GM23338 (cell line): ENCODE results near the gene ADIG. TPM values are rescaled to one million over a fixed set of nuclear protein-coding genes. Genes with fewer than 3 reads are reported as not detected.

Experiments
- ATAC-seq: fragments of 200-7000 bp; cut with Tn5 transposase; 3 replicates; pipeline ENCODE4 v1.9.1; 2020
- DNase-seq: peaks from one replicate; pipeline ENCODE4 v3.0.0-alpha.2; 2015; ENCODE audit warnings: low spot score
- H2AFZ ChIP-seq: fragments of 200-600 bp; sonication (generic); 2 replicates; pipeline ENCODE4 v1.8.0; 2016; ENCODE audit warnings: antibody characterized with exemption, mild to moderate bottlenecking, moderate library complexity
- H3F3A ChIP-seq: fragments of 200-600 bp; sonication (generic); replicated peaks from 2 replicates; pipeline ENCODE4 v1.8.0; 2017; ENCODE audit warnings: antibody characterized with exemption, mixed run types, low read depth
- H3K27ac ChIP-seq: fragments of 200-600 bp; sonication (generic); 2 replicates; pipeline ENCODE4 v1.6.1; 2016; ENCODE audit warnings: low read depth
- H3K27me3 ChIP-seq: fragments of 200-600 bp; sonication (generic); 2 replicates; pipeline ENCODE4 v1.8.0; 2016; ENCODE audit warnings: mild to moderate bottlenecking, mixed run types, moderate library complexity; ENCODE audit not compliant: insufficient read depth
- H3K36me3 ChIP-seq: fragments of 200-600 bp; sonication (generic); 2 replicates; pipeline ENCODE4 v1.8.0; 2016; ENCODE audit warnings: mild to moderate bottlenecking; ENCODE audit not compliant: insufficient read depth
- H3K4me1 ChIP-seq: fragments of 200-600 bp; sonication (generic); 2 replicates; pipeline ENCODE4 v1.8.0; 2016; ENCODE audit warnings: mild to moderate bottlenecking, moderate library complexity; ENCODE audit not compliant: insufficient read depth
- H3K4me2 ChIP-seq: fragments of 200-600 bp; sonication (generic); 2 replicates; pipeline ENCODE4 v1.7.1; 2017; ENCODE audit warnings: mixed run types
- H3K4me3 ChIP-seq: fragments of 200-600 bp; sonication (generic); 2 replicates; pipeline ENCODE4 v1.6.1; 2016; ENCODE audit warnings: mixed run types
- H3K79me2 ChIP-seq: fragments of 200-600 bp; sonication (generic); replicated peaks from 2 replicates; pipeline ENCODE4 v1.8.0; 2017; ENCODE audit warnings: mild to moderate bottlenecking; ENCODE audit not compliant: insufficient read depth
- H3K9me2 ChIP-seq: fragments of 200-600 bp; sonication (generic); 2 replicates; pipeline ENCODE4 v1.8.0; 2017; ENCODE audit not compliant: insufficient read depth
- H4K20me1 ChIP-seq: fragments of 200-600 bp; sonication (generic); replicated peaks from 2 replicates; pipeline ENCODE4 v1.8.0; 2017; ENCODE audit warnings: mild to moderate bottlenecking; ENCODE audit not compliant: insufficient read depth
- H3K27ac Mint-ChIP-seq: 2 replicates; pipeline ENCODE4 v1.8.0; 2020; ENCODE audit warnings: inconsistent platforms, mild to moderate bottlenecking, moderate library complexity, mixed read lengths
- H3K27me3 Mint-ChIP-seq: 3 replicates; pipeline ENCODE4 v1.8.0; 2022; ENCODE audit warnings: low read depth, mild to moderate bottlenecking, moderate library complexity, mixed read lengths, inconsistent platforms; ENCODE audit not compliant: insufficient read depth, poor library complexity
- H3K36me3 Mint-ChIP-seq: 3 replicates; pipeline ENCODE4 v1.8.0; 2021; ENCODE audit warnings: low read depth, mild to moderate bottlenecking, inconsistent platforms, moderate library complexity, mixed read lengths
- H3K4me1 Mint-ChIP-seq: 3 replicates; pipeline ENCODE4 v1.8.0; 2020; ENCODE audit warnings: mild to moderate bottlenecking, inconsistent platforms, mixed read lengths
- H3K4me3 Mint-ChIP-seq: 3 replicates; pipeline ENCODE4 v1.8.0; 2021; ENCODE audit warnings: moderate library complexity, mild to moderate bottlenecking, inconsistent platforms, mixed read lengths
- H3K9me3 Mint-ChIP-seq: 3 replicates; pipeline ENCODE4 v1.8.0; 2020; ENCODE audit warnings: moderate library complexity, mild to moderate bottlenecking, inconsistent platforms, mixed read lengths
- CREB1 ChIP-seq: fragments of 250-450 bp; sonication (Bioruptor Pico); IDR thresholded peaks from 2 replicates; pipeline ENCODE4 v1.5.0; 2020; ENCODE audit warnings: low read depth, mild to moderate bottlenecking, moderate library complexity
- ETS1 ChIP-seq: IDR thresholded peaks from 2 replicates; pipeline ENCODE4 v1.6.1; 2016; ENCODE audit warnings: antibody characterized with exemption
- EZH2 ChIP-seq: fragments of 200-600 bp; sonication (generic); IDR thresholded peaks from one replicate; pipeline ENCODE4 v1.8.0; 2017; ENCODE audit warnings: antibody characterized with exemption, mild to moderate bottlenecking, low read depth; ENCODE audit not compliant: unreplicated experiment
- EZH2phosphoT487 ChIP-seq: fragments of 200-600 bp; sonication (generic); IDR thresholded peaks from one replicate; pipeline ENCODE4 v1.8.1; 2018; ENCODE audit warnings: antibody characterized with exemption; ENCODE audit not compliant: unreplicated experiment
- JUNB ChIP-seq: IDR thresholded peaks from one replicate; pipeline ENCODE4 v1.6.1; 2016; ENCODE audit warnings: antibody characterized with exemption; ENCODE audit not compliant: unreplicated experiment
- NANOG ChIP-seq: IDR thresholded peaks from 2 replicates; pipeline ENCODE4 v1.6.1; 2016; ENCODE audit warnings: antibody characterized with exemption, borderline replicate concordance
- POLR2AphosphoS5 ChIP-seq: IDR thresholded peaks from 2 replicates; pipeline ENCODE4 v1.6.1; 2016; ENCODE audit warnings: antibody characterized with exemption, low read depth
- REST ChIP-seq: IDR thresholded peaks from one replicate; pipeline ENCODE4 v1.6.1; 2018; ENCODE audit warnings: antibody characterized with exemption; ENCODE audit not compliant: unreplicated experiment
- STAT1 ChIP-seq: IDR thresholded peaks from one replicate; pipeline ENCODE4 v1.6.1; 2016; ENCODE audit warnings: antibody characterized with exemption; ENCODE audit not compliant: unreplicated experiment
- ZNF114 ChIP-seq: fragments of 250-450 bp; sonication (Bioruptor Pico); IDR thresholded peaks from 2 replicates; pipeline ENCODE4 v1.5.0; 2020; ENCODE audit warnings: mild to moderate bottlenecking, moderate library complexity
- ZNF331 ChIP-seq: fragments of 250-450 bp; sonication (Bioruptor Pico); IDR thresholded peaks from 2 replicates; pipeline ENCODE4 v1.5.0; 2020; ENCODE audit warnings: low read depth, mild to moderate bottlenecking, moderate library complexity
- ZNF462 ChIP-seq: fragments of 250-450 bp; sonication (Bioruptor Pico); IDR thresholded peaks from 2 replicates; pipeline ENCODE4 v1.5.0; 2020; ENCODE audit warnings: mild to moderate bottlenecking, moderate library complexity
- polyA plus RNA-seq: library from polyadenylated mRNA; unstranded; fragments of >200 nt; fragmentation: Nextera tagmentation; extraction: Ambion mirVana; gene quantifications from 2 replicates; pipeline ENCODE4 v1.2.1, GENCODE V29; 2016
- total RNA-seq: library from RNA; depleted of rRNA; stranded (reverse); fragments of >200 nt; shearing (Covaris generic); gene quantifications from 2 replicates; pipeline ENCODE4 v1.2.3, GENCODE V29; 2014
- TF ChIP-seq, protein P1 (sequence below), 2 experiments: fragments of 200-600 bp in 1 of 2; sonication (generic) in 1 of 2; conservative IDR thresholded peaks; 2 replicates each; pipeline versions ENCODE4 v1.5.1 to v1.6.1; 2016 to 2017; ENCODE audit warnings: antibody characterized with exemption in 2 of 2, low read depth in 2 of 2, mild to moderate bottlenecking in 2 of 2, moderate library complexity in 1 of 2

The ADIG gene
- total and polyA plus RNA-seq, 2 experiments from 2014 or later, result not detected

DNA sequence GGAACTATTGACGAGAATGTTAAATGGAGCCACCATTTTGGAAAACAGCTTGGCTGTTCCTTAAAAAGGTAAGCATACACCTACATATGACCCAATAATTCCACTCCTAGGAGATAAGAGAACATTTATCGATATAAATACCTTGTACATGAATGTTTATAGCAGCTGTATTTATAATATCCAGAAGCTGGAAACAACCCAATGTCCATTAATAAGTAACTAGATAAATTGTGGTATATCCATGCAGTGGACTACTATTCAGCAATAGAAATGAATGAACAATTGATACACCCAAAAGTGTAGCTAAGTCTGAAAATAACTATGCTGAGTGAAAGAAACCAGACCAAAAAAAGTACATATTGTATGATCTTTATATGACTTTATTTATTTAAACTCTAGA, 42.2 kb upstream of the ADIG start:
- H3K27ac ChIP-seq, result no peak overlapping the region
- no peak for ATAC-seq
- H3K36me3 ChIP-seq, result peaks cover 19% of the 10 kb centered on the region
- no peak for DNase-seq
- Mint-ChIP-seq H3K27me3 (no peaks in the 10 kb centered on the region), H3K27ac (no peak overlapping the region), H3K4me3 (no peak overlapping the region), H3K4me1 (no peaks in the 10 kb centered on the region), H3K9me3 (no peaks in the 10 kb centered on the region), H3K36me3 (peaks cover 49% of the 10 kb centered on the region)
- H3K4me2 ChIP-seq, result no peak overlapping the region
- no peaks in the 10 kb centered on the region for H3K9me2 ChIP-seq
- TF ChIP-seq STAT1 (no peak), EZH2 (no peak), ETS1 (no peak), ZNF114 (CRISPR knock-in tag) (no peak), EZH2phosphoT487 (no peak), ZNF462 (no peak), POLR2AphosphoS5 (no peak), JUNB (no peak), CREB1 (CRISPR knock-in tag) (no peak), NANOG (no peak), ZNF331 (CRISPR knock-in tag) (no peak), REST (no peak)
- TF ChIP-seq, protein P1, sequence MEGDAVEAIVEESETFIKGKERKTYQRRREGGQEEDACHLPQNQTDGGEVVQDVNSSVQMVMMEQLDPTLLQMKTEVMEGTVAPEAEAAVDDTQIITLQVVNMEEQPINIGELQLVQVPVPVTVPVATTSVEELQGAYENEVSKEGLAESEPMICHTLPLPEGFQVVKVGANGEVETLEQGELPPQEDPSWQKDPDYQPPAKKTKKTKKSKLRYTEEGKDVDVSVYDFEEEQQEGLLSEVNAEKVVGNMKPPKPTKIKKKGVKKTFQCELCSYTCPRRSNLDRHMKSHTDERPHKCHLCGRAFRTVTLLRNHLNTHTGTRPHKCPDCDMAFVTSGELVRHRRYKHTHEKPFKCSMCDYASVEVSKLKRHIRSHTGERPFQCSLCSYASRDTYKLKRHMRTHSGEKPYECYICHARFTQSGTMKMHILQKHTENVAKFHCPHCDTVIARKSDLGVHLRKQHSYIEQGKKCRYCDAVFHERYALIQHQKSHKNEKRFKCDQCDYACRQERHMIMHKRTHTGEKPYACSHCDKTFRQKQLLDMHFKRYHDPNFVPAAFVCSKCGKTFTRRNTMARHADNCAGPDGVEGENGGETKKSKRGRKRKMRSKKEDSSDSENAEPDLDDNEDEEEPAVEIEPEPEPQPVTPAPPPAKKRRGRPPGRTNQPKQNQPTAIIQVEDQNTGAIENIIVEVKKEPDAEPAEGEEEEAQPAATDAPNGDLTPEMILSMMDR (conservative IDR thresholded peaks at IDR 0.05; ENCODE audit: low read depth in 2 of 2), result no peak
- H3K4me1 ChIP-seq, result no peaks in the 10 kb centered on the region
- no peaks in the 10 kb centered on the region; the same call in none of the 2 replicates for H4K20me1 ChIP-seq
- H3K4me3 ChIP-seq, result no peak overlapping the region
- no peaks in the 10 kb centered on the region for H3K79me2 ChIP-seq
- H3K27me3 ChIP-seq, result no peaks in the 10 kb centered on the region
- H2AFZ ChIP-seq, result no peak overlapping the region
- no peaks in the 10 kb centered on the region for H3F3A ChIP-seq
